ENCODE measurements around the gene FADS3. TPM values are rescaled to one million over a fixed set of nuclear protein-coding genes. Genes with fewer than 3 reads are reported as not detected.

The FADS3 gene
- total RNA-seq, 1 experiment from 2014 or later = 24.9 TPM

- no peak for DNase-seq (ENCODE audit: low read depth)
Measured at GRCh38 chr11:61913699-61914395, 22.5 kb upstream of the FADS3 start.

GRCh38 chr11:61912991-61913698 is 21.8 kb upstream of the FADS3 start:
- DNase-seq (ENCODE audit: low read depth) = no peak

- no peak for DNase-seq (ENCODE audit: low read depth)
Measured at GRCh38 chr11:61912530-61912898, 21.2 kb upstream of the FADS3 start.

GRCh38 chr11:61911701-61912529 is 20.6 kb upstream of the FADS3 start:
- DNase-seq (ENCODE audit: low read depth) = no peak

- DNase-seq (ENCODE audit: low read depth) = no peak
Measured at GRCh38 chr11:61911128-61911700, 19.9 kb upstream of the FADS3 start.

DNA sequence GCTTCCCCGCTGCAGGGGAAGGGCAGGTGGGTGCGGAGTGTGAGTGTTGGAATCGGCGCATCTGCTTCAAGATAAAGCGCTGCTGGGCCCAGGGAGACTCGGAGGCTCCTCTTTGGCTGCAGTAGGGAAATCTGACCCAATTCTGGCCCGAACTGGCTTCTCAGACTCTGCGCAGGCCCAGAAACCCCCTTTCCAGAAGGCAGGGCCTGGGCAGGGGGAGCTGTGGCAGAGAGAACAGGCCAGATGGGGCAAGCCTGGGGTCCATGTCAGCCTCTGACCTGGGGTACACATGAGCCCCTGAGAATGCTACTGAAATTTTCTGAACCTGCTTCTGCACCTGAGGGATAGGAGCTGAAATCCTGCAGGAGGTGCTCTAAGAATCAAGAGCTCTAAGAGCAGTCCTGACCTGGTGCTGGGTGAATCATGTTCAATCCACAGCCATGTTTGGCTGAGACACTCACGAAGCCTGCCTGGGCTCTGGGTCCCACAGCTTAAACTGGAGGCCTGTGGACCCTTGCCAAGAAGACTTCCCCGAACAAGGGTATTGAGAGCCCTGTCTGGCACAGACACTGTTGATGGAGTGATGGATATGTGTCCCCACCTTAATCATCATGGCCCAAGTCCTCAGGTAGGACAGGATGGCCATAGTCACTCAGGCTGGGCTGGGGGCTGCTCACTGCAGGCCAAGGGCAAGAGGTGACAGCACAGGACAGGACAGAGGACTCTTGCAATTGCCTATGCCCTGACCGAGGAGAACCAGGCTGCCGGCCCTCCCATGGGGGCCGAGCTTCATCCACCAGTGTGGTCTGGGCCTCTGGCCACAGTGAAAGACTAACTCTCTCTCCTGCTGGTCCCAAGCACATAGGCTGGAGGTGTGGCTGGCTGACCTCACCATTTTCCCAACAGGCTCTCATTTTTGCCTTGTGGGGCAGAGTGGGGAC is 19.1 kb upstream of the FADS3 start:
- no peak for DNase-seq (ENCODE audit: low read depth)

- DNase-seq (ENCODE audit: low read depth) = no peak
Measured at GRCh38 chr11:61908730-61909316, 17.5 kb upstream of the FADS3 start.

GRCh38 chr11:61907871-61908729 is 16.8 kb upstream of the FADS3 start:
- DNase-seq (ENCODE audit: low read depth) = no peak

DNA sequence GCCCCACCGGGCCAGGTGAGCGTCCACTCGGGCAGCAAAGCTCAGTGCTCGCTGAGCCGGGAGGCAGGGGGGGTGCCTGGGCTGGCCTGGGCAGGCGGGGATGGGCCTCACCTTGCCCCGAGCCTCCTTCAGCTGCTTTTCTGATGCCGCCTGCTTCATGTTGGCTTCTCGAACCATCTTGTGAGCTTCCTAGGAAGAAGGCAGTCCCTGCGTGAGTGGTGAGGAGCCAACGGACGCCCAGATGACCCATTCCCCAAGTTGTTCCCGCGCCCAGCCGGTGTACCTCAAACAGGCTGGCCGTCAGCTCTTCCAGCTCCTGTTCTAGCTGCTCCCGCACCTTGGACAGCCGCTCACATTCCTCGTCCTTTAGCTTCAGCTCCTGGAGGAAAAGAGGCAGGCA is 15.9 kb upstream of the FADS3 start:
- DNase-seq (ENCODE audit: low read depth) = no peak

DNA sequence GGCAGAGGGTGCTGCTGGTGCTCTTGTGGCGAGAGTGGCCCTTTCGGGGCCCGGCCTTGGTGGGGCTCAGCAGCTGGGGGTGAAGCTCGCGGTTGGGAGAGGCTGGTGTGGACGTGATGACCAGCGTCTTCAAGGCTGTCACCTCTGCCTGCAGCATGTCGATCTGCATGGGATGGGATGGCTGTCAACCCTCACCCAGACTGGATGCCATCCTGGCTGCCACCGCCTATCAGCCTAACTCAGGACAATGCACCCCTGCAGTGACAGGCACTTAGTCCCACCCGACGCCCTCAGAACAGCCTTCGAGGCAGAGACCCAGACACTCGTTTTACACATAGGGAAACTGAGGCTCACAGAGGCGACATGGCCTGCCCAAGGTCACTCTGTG is 15.2 kb upstream of the FADS3 start:
- DNase-seq (ENCODE audit: low read depth) = no peak

GRCh38 chr11:61905801-61906521 is 14.6 kb upstream of the FADS3 start:
- DNase-seq (ENCODE audit: low read depth) = no peak

- DNase-seq (ENCODE audit: low read depth) = no peak
Measured at GRCh38 chr11:61905067-61905696, 13.8 kb upstream of the FADS3 start.

GRCh38 chr11:61904539-61905048 is 13.2 kb upstream of the FADS3 start:
- DNase-seq (ENCODE audit: low read depth) = no peak

DNA sequence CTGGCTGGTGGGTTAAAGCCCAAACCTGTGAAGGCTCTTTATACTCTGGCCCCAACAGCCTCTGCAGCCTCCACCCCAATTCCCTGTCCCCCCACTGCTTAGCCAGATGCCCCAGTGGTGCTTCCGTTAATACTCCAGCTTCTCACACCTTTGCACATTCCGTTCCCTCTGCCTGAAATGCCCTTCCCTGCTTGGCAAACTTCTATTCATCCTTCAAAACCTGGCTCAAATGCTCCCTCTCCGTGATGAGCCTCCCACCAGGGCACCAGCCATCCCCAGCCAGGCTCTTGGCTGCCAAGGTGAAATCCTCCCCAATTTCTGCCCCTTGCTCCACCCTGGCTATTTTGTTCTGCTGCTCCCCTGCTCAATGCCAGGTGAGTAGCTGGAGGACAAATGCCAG is 12.5 kb upstream of the FADS3 start:
- DNase-seq (ENCODE audit: low read depth) = no peak

- DNase-seq (ENCODE audit: low read depth) = no peak
Measured at GRCh38 chr11:61902313-61902712, 11.0 kb upstream of the FADS3 start.

DNA sequence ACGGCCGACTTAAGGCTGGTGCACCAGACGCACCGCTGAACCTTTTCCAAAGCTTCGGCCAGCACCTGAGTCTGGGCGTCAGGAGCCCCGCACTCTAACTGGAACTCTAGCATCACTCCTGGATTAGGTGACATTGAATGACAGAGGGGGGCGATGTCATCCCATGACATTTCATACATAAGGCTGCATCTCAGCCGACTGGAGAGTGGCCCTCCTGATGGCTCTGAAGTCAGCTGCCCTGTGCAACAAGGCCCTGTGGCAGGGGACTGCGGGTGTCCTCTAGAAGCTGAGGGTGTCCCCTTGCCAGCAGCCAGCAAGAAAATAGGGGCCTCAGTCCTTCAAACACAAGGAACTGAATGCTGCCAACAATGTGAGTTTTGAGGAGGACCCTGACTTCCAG is 10.1 kb upstream of the FADS3 start:
- no peak for DNase-seq (ENCODE audit: low read depth)

GRCh38 chr11:61900251-61900650 is 8.9 kb upstream of the FADS3 start:
- no peak for DNase-seq (ENCODE audit: low read depth)

DNA sequence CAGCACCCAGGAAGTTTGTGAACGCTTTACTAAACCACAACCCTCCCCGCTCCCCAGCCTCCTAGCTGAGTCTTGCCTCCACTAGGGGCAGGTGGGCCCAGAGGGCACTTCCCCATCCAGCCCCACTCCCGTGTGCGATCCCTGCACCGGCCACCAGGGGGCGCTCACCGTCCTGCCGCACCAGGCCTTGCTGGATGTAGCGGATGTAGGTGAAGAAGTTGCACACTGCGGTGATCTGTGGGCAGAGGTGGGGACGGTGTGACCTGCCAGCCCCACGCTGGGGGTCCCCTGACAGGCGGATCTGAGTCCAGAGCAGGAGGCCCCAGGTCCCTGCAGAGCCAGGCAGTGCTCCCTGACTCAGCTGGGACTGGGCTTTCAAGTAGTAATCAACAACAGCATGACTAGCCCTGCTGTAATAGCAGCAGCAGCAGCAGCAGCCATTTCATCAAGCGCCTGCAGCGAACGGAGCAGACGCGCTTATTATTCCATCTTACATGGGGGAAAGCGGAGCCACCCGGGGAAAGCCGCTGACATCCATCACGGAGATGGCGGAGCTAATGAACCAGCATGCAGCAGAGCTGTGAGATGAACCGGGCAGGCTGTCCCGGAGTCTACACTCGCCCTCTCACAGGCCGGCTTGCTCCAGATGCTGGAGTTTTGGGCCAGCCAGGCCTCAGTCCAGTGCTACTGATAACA is 7.9 kb upstream of the FADS3 start:
- peak; percentile 84 for DNase-seq (ENCODE audit: low read depth)

Data from Daoy (cell line).